GM19099 (cell line): Measurements from ENCODE around the gene TES.

Source experiments
- POLR2A ChIP-seq: IDR thresholded peaks from 3 replicates; pipeline ENCODE4 v1.6.1; 2011; ENCODE audit warnings: low read depth; ENCODE audit not compliant: insufficient read length; ENCODE audit errors: extremely low read depth

TES gene

DNA sequence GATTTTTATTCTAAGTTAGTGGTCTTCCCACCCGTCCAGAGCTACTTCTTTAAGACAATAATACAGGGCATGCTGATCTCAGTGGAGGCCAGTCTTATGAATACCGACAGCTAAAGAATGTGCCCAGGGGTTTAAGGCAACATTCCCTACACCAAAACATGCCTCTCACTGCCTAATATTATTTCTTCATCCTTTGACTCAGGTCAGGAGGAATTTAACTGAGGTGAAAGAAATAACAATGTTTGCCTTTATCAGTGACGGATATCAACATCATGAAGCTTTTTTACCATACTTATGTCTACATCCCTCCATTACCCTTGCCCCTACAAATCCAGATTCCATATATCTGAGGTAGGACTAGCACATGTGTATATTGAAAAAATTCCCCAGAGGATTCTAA, 33.3 kb upstream of the TES start:
- TF ChIP-seq POLR2A, result no peak

DNA sequence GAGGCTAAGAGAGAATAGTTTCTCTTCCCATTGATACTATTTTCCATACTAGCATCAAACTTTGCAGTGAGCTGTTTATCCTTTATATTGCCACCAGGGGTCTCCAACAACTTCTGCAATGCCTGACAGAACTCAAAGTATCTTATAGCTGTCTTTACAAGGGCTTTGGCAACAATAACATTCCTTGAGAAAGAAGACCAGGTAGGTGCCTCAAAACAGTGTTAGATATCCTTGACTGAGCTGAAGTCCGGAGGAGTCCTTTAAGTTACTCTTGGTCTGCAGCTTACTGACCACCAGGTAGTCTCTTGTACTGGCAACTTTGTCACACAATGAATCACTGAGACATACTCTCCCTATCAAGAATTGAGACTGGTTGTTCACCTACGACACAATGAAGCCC, 30.0 kb upstream of the TES start:
- no peak for TF ChIP-seq POLR2A

DNA sequence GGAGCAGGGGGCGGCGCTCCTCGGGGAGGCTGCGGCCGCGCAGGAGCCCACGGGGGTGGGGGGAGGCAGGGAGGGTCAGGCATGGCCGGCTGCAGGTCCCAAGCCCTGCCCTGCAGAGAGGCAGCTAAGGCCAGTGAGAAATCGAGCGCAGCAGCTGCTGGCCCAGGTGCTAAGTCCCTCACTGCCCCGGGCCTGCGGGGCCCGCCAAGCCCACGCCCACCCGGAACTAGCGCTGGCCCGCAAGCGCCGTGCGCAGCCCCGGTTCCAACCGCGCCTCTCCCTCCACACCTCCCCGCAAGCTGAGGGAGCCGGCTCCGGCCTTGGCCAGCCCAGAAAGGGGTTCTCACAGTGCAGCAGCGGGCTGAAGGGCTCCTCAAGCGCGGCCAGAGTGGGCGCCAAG, 28.3 kb upstream of the TES start:
- no peak for TF ChIP-seq POLR2A

DNA sequence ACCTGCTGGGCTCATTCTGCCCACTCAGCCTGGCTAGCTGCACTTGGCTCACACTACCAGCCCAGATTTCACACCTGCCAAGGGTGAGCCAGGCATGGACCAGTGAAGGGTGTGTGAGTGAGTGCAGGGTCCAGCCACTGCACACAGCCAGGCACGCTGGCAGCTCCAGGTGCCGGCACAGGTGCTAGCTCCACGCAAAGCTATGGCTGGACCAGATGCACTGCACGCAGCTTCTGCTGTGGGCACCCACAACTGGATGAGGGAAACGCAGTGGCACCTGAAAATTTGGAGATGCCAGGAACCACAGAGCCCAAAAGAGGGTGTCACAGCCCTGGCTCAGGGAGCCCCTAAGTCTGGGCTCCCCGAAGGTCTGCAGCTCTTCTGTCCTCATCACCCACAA, 24.9 kb upstream of the TES start:
- TF ChIP-seq POLR2A, result no peak

DNA sequence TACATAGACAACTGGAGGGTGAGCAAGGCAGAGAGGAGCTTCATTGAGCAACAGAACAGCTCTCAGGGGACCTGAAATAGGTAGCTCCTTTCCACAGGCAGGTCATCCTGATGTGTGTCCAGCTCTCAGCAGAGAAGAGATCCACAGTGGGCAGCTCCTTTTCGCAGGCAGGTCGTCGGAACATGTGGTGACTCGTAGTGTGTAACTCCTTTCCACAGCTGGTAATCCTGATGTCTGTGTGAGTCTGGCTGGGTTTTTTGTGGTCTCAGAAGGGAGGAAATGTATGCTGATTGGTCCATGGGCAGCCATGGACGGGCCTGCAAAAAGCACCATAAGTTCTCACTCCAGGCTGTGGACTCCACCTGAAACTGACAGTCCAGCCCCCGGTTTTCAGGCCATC, 24.4 kb upstream of the TES start:
- no peak for TF ChIP-seq POLR2A

DNA sequence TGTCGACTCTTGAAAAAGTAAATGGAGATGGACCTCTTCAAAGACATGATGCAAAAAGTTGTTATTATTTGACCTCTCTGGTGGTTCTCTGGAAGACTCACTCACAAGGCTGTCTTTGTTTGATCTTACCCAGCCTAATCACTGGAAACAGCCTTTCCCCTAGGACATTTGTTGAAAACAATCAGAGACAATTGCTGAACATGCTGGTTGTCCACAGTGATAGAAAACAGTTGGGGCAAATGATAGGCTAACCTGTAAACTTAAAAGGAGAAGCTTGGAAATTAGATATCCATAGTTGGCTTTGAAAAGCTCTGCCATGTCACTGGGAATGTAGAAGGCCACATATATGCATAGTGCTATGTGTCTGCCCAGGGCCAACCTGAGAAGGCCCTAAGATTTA, 22.9 kb upstream of the TES start:
- no peak for TF ChIP-seq POLR2A

DNA sequence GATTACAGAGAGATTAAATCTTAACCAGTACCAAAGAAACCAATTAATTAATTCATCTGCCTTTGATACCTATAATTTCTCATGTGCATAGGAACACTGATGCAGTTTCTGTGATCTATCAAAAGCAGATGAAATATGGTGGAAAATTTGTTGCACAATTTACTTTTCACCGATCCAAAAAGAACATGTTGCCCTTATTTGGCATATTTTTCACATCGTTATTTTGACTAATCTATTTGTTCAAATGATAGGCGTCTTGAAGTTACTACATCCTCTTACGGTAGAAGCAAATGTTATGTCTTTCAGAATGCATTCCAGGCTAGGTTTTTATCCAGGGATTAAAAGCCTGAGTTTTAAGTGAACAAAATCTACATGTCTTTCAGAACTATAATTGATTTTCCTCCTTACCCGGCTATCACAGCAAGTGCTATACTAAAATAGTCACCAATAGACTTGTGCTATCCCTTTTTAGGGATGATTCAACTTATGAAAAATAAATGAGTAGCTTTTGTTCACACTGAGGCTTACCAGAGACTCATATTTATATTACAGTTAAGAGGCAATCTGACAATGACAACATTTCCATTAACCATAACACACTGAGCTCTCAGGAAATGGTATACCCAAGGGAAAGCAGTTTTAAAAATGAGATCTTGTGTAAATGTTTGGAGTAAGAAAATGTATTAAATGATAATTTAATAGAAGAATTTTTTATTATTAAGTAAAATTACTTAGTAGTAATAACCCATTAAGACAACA, 16.8 kb upstream of the TES start:
- TF ChIP-seq POLR2A, result no peak

DNA sequence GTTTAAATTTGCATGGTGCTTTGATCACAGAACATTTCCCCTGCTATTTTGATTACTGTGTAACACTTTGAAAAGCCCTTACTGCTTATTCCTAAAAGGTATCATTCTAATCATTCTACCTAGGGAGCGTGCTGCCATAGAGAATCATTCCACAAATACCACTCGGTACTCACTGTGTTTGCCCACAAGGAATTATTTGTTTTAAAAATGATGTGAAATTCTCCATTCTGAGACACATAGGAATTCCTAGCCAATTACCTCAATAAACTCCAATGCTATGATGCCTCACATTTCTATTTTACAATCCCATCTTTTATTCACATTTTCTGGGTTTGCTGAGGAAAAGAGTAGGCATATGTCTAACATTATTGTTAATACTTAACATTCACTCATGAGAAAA, 16.2 kb upstream of the TES start:
- no peak for TF ChIP-seq POLR2A

DNA sequence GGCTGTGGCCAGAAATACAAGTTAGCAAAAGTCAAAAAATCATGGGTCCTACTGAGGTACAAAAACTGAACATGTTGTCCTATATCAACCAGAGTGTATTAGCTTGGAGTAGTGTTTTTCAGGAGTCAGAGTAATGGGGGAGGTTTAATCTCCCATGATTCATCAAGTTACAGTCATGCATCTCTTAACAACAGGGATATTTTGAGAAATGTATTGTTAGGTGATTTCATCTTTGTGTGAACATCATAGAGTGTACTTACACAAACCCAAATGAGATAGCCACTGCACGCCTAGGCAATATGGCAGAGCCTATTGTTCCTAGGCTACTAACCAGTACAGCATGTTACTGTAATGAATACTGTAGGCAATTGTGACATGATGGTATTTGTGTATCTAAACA, 14.9 kb upstream of the TES start:
- TF ChIP-seq POLR2A, result no peak

DNA sequence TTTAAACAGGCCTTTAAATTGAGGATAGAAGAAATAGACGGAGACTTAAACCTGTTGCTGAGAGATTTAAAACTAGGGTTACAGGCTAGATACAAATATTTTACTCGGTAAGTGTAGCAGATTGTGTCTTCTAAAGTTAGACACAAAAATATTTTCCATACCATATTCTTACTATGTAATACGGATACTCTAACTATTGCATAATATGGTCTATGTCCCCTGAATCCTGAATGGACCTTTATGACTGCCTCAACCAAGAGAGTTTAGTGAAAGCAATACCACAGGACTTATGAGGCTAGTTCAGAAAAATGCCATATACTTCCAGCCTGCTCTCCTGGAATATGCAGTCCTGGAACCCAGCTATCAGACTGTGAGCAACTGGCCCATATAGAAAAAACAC, 13.4 kb upstream of the TES start:
- no peak for TF ChIP-seq POLR2A

DNA sequence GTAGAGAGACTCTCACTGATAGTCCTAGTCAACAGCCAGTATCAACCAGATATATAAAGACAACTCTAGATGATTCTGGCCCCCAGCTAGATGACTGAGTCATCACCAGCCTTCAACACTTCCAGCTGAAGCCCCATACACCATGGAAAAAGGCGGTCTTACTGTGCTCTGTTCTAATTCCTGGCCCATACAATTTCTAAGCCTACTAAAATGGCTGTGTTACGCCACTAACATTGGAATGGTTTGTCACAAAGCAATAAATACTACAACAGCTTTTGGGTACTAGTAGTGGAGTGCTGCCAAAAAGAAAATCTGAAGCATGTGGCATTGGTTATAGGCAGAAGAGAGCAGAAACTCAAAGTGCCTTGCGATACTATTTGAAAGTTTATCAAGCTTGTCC, 13.0 kb upstream of the TES start:
- TF ChIP-seq POLR2A, result no peak

DNA sequence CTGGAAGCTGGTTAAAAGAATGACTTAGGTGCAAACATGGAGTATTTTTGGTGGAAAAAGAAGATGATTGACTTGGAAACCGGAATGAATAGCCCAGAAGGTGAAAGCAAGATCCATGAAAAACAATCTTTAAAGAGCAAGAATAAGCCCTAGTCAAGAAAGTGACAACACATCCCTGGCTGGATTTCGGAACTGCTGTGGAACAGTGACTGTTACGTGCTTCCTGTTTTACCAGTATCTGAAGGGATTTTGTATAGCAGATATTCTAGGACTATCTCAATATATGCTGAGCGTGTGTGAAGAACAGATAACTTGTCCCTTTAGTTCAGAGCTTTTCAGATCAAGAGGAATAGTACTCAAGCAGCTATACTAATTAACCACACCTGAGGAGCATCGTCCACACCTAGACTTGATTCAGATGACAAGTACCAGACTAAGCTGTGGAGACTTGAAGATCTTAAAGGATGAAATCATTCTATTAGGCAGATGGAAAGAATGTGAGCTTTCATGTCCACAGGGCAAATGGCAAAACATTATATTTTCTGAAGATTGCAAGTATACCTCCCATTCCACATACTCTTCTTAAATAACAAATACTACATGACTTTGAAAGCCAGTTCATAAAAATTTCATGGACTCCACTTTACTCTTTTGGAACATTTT, 11.5 kb upstream of the TES start:
- no peak for TF ChIP-seq POLR2A

DNA sequence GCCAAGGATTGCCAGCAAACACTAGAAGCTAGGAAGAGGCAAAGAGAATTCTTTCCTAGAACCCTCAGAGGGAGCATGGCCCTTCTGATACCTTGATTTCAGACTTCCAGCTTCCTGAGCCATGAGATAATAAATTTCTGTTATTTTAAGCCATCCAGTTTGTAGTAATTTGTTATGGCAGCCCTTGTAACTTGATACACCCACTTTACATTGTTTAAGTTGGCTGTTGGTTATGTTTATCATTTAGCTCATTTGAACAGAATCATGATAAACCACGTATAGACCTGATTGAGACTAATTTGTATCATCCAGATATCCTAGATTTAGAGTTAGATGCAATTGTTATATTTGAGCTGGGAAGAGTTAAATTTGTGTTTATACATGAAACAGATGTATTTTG, 9.4 kb upstream of the TES start:
- TF ChIP-seq POLR2A, result no peak

DNA sequence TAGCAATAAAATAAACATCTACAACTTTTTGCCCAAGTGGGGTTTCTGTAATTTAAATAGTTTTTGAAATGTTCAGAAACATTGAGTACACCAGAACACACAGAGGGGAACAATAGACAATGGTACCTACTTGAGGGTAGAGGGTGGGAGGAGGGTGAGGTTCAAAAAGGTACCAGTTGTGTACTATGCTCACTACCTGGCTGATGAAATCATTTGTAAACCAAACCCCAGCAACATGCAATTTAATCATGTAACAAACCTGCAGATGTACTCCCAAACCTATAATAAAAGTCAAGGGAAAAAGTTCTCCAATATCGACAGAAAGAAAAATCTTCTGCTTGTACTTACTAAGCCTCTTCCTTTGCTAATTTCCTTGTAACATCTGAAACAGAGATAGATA, 4.2 kb upstream of the TES start:
- TF ChIP-seq POLR2A, result no peak

DNA sequence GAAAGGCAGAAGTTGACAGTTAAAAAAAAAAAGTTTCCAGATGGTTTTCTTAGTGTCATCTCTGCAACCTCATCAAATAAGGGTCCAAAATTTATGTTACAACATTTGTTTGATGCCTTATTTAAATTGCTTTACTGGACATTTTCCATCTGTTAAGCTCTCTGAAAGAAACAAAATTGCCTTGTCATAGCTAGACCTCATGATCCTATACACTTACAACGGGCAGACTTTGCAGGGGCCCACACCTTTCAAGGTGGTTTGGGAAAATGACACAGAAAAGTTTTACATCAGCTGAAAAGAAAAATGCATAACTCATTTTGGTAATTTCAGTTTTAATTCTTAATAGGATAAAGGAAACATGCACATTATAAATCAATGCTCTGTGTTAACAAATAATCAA, 1.4 kb upstream of the TES start:
- no peak for TF ChIP-seq POLR2A

DNA sequence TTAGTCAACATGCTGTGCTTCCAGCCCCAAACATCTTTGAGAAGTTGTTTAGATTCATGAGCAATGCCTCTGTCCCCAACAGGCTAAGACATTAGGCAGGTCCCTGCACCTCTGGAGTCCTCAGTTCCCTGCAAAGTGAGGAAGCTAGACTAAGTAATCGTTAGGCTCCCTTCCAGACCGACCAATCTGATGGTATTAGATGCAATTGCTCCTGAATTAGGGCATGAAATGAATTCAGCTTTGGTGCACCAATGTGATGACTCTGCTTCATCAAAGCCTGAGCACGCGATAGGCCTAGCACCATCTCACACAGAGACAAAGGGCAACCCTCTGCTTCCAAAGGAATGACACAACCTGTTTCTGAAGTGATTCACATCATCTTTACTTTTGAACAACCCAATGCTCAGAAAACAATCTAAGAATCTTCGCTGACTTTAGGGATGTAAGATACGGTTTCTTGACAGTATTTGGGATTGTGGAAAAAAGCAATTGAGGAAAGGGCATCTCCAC, 723 bp upstream of the TES start:
- TF ChIP-seq POLR2A, result no peak
